ENCODE data around the gene OR51B6.

OR51B6 gene, protein sequence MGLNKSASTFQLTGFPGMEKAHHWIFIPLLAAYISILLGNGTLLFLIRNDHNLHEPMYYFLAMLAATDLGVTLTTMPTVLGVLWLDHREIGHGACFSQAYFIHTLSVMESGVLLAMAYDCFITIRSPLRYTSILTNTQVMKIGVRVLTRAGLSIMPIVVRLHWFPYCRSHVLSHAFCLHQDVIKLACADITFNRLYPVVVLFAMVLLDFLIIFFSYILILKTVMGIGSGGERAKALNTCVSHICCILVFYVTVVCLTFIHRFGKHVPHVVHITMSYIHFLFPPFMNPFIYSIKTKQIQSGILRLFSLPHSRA

DNA sequence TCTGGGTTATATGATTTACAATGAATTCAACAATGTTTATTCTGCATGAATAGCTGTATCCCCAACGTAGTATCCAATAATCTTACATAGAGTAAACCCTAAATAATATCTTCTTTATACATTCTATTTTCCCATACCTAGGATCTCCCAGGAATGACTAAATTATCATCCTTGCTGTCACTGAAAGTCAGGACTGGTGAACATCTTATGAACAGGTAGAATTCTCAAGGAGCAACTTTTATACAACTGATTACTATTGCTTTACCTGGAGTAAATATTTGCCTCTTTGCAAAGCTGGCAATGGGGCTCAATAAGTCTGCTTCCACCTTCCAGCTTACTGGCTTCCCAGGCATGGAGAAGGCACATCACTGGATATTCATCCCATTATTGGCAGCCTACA, at the start of gene OR51B6:
OR51B6 (plus strand) TSS at position 301 of the 400 bp plus-strand sequence; CDS start at position 301, 0 bp downstream.
- Histone ChIP-seq H3K4me1 (ENCODE audit: low read depth, poor library complexity, severe bottlenecking) (no peaks in the 10 kb centered on the region), H3K27me3 (ENCODE audit: insufficient read depth, low read depth) (no peaks in the 10 kb centered on the region), H3K36me3 (ENCODE audit: insufficient read depth) (no peaks in the 10 kb centered on the region), H3K4me3 (IDR thresholded peaks at IDR 0.05; ENCODE audit: insufficient read depth, low read depth, low read length) (no peak within 1 kb of the TSS), H3K4me2 (no peak within 1 kb of the TSS), H3K79me2 (ENCODE audit: insufficient read depth, low read depth) (no peaks in the 10 kb centered on the region), H2AFZ (ENCODE audit: low read depth) (no peak within 1 kb of the TSS), H3K9ac (no peak within 1 kb of the TSS), H4K20me1 (ENCODE audit: insufficient read depth) (no peaks in the 10 kb centered on the region), H3K27ac (no peak within 1 kb of the TSS)
- TF ChIP-seq, protein P1, sequence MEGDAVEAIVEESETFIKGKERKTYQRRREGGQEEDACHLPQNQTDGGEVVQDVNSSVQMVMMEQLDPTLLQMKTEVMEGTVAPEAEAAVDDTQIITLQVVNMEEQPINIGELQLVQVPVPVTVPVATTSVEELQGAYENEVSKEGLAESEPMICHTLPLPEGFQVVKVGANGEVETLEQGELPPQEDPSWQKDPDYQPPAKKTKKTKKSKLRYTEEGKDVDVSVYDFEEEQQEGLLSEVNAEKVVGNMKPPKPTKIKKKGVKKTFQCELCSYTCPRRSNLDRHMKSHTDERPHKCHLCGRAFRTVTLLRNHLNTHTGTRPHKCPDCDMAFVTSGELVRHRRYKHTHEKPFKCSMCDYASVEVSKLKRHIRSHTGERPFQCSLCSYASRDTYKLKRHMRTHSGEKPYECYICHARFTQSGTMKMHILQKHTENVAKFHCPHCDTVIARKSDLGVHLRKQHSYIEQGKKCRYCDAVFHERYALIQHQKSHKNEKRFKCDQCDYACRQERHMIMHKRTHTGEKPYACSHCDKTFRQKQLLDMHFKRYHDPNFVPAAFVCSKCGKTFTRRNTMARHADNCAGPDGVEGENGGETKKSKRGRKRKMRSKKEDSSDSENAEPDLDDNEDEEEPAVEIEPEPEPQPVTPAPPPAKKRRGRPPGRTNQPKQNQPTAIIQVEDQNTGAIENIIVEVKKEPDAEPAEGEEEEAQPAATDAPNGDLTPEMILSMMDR (conservative IDR thresholded peaks at IDR 0.05; ENCODE audit: low read depth, low read length): no peak

DNA sequence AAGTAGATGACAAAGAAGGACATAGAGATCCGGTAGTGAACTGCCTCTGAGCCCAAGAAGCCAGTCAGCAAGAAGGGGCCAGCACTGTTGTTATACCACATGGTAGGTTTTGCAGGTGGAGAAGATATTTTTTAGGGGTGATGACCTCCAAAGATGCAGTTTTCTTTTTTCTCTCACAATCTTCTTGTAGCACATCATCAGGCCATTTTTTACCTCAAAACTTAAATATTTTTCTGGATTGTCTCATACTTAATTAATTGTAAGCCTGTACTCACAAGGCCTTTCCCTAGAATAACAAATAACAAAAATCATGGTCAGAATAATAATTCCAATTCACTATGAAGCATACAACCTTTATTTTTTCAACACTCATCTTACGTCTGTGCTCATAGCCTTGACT, 49.5 kb upstream of the OR51B6 start, which contains the start of gene OR51B4:
OR51B4 (minus strand) TSS at position 101 of the 400 bp plus-strand sequence; CDS start at position 101, 0 bp downstream.
- H2AFZ ChIP-seq (ENCODE audit: low read depth): no peak within 1 kb of the TSS
- H3K4me2 ChIP-seq: no peak within 1 kb of the TSS
- H3K36me3 ChIP-seq (ENCODE audit: insufficient read depth): no peaks in the 10 kb centered on the region
- no peak within 1 kb of the TSS for H3K4me3 ChIP-seq (IDR thresholded peaks at IDR 0.05; ENCODE audit: insufficient read depth, low read depth, low read length)
- H3K27ac ChIP-seq: no peak within 1 kb of the TSS
- no peaks in the 10 kb centered on the region for H3K4me1 ChIP-seq (ENCODE audit: low read depth, poor library complexity, severe bottlenecking)
- no peaks in the 10 kb centered on the region for H4K20me1 ChIP-seq (ENCODE audit: insufficient read depth)
- H3K27me3 ChIP-seq (ENCODE audit: insufficient read depth, low read depth): no peaks in the 10 kb centered on the region
- H3K79me2 ChIP-seq (ENCODE audit: insufficient read depth, low read depth): no peaks in the 10 kb centered on the region
- no peak within 1 kb of the TSS for H3K9ac ChIP-seq
- TF ChIP-seq, protein P1 (conservative IDR thresholded peaks at IDR 0.05; ENCODE audit: low read depth, low read length): no peak

DNA sequence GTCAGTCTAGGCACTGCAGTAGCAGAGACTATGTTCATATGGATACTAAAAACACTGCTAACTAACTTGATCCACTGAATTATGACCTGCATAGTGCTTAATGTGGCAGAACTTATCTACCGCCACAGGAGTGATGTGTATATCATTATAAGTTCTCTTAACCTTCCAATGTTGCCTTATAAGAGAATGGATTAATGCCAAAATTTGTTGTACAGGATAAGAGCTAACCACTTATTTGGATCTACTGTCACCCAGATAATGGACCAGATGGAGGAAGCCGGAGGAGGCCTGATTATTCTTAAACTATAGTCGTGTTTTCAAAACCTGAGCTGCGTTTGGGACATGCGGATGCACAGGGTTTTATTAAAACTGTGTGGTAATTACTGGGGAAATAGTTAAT, 47.7 kb upstream of the OR51B6 start:
- H2AFZ ChIP-seq (ENCODE audit: low read depth): no peak overlapping the region
- H3K36me3 ChIP-seq (ENCODE audit: insufficient read depth): no peaks in the 10 kb centered on the region
- no peak overlapping the region for H3K4me3 ChIP-seq (IDR thresholded peaks at IDR 0.05; ENCODE audit: insufficient read depth, low read depth, low read length)
- TF ChIP-seq, protein P1 (conservative IDR thresholded peaks at IDR 0.05; ENCODE audit: low read depth, low read length): no peak
- H3K27ac ChIP-seq: no peak overlapping the region
- no peaks in the 10 kb centered on the region for H4K20me1 ChIP-seq (ENCODE audit: insufficient read depth)
- no peaks in the 10 kb centered on the region for H3K27me3 ChIP-seq (ENCODE audit: insufficient read depth, low read depth)
- no peak overlapping the region for H3K4me2 ChIP-seq
- no peaks in the 10 kb centered on the region for H3K4me1 ChIP-seq (ENCODE audit: low read depth, poor library complexity, severe bottlenecking)
- no peaks in the 10 kb centered on the region for H3K79me2 ChIP-seq (ENCODE audit: insufficient read depth, low read depth)
- H3K9ac ChIP-seq: no peak overlapping the region

DNA sequence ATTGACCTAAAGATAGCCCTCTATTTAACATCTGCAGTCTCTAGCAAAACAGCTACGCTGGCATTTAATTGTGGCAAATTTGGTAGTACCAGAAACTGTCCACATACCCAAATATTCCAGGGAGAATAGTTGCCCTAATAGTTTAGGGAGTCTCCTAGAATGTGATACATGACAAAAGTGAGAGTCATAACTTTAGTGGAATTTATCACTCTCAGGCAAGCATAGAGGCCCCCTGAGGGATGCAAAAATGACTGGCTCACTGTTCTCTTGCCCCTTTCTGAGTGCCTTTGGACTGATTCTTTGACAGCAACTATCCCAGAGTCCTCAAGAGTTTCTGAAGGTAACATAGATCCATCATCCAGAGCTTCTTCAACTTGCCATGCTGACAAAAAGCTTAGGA, 47.3 kb upstream of the OR51B6 start:
- TF ChIP-seq, protein P1 (conservative IDR thresholded peaks at IDR 0.05; ENCODE audit: low read depth, low read length): no peak
- Histone ChIP-seq H3K9ac (no peak overlapping the region), H4K20me1 (ENCODE audit: insufficient read depth) (no peaks in the 10 kb centered on the region), H3K4me2 (no peak overlapping the region), H3K36me3 (ENCODE audit: insufficient read depth) (no peaks in the 10 kb centered on the region), H3K4me3 (IDR thresholded peaks at IDR 0.05; ENCODE audit: insufficient read depth, low read depth, low read length) (no peak overlapping the region), H3K4me1 (ENCODE audit: low read depth, poor library complexity, severe bottlenecking) (no peaks in the 10 kb centered on the region), H3K79me2 (ENCODE audit: insufficient read depth, low read depth) (no peaks in the 10 kb centered on the region), H2AFZ (ENCODE audit: low read depth) (no peak overlapping the region), H3K27me3 (ENCODE audit: insufficient read depth, low read depth) (no peaks in the 10 kb centered on the region), H3K27ac (no peak overlapping the region)

Measured in KMS-11 (cell line).